Cardiac septum (tissue), 1 donor: ENCODE results near the gene PALD1. TPM values are rescaled to one million over a fixed set of nuclear protein-coding genes. Genes with fewer than 3 reads are reported as not detected.
"Not testable (repeated sequence)": the region's sequence is repeated elsewhere in the genome, so short reads cannot be mapped to it uniquely, and the experiment has no call there.

ENCODE experiments used
- DNase-seq: peaks from one replicate; pipeline ENCODE4 v3.0.0-alpha.2; 2020; ENCODE audit warnings: low spot score
- intact Hi-C: fragments of 100-400 bp; cut with DNase I; formaldehyde crosslinking; loops from one replicate; pipeline ENCODE4 v1.14.0; 2022
- total RNA-seq: library from RNA; stranded (reverse); fragmentation: NEBNext Ultra II Directional; extraction: Animal tissue kit (Norgen Biotek cat#: 25700); gene quantifications from one replicate; pipeline ENCODE4 v1.2.1, GENCODE V29; 2021
- donor health status: DM: no; HTN: no; CAD: no.

Gene PALD1
- total RNA-seq, 1 donor from 2014 or later, result 5.3 TPM

GRCh38 chr10:70578371-70578947 is 99.9 kb downstream of the PALD1 start:
- DNase-seq, result no peak
- intact Hi-C loops, result no loop called here

GRCh38 chr10:70579234-70580002 is 100.9 kb downstream of the PALD1 start:
- DNase-seq, result no peak
- intact Hi-C loops, result no loop called here

- DNase-seq, result peak; percentile 57
- intact Hi-C loops, result not testable (repeated sequence)
Observed at GRCh38 chr10:70581176-70581575, 102.6 kb downstream of the PALD1 start.

- DNase-seq, result peak; percentile 41
- intact Hi-C loops, result no loop called here
Observed at GRCh38 chr10:70582793-70583668, 104.5 kb downstream of the PALD1 start.

GRCh38 chr10:70583669-70584037 is 105.1 kb downstream of the PALD1 start:
- intact Hi-C loops, result no loop called here
- DNase-seq, result peak; percentile 41

- intact Hi-C loops, result no loop called here
- peak; percentile 64 for DNase-seq
Observed at GRCh38 chr10:70584366-70584765, 105.8 kb downstream of the PALD1 start.

GRCh38 chr10:70584909-70585544 is 106.5 kb downstream of the PALD1 start:
- intact Hi-C loops, result no loop called here
- DNase-seq, result peak; percentile 70

- DNase-seq, result peak; percentile 70
- intact Hi-C loops, result no loop called here
Observed at GRCh38 chr10:70585578-70586169, 107.1 kb downstream of the PALD1 start.

GRCh38 chr10:70586348-70586930 is 107.9 kb downstream of the PALD1 start:
- DNase-seq, result peak; percentile 68
- intact Hi-C loops, result no loop called here

GRCh38 chr10:70587045-70587658 is 108.6 kb downstream of the PALD1 start:
- intact Hi-C loops, result no loop called here

GRCh38 chr10:70588255-70588654 is 109.7 kb downstream of the PALD1 start:
- no peak for DNase-seq
- intact Hi-C loops, result no loop called here

More at GRCh38 chr10:70587045-70587658, 108.6 kb downstream of the PALD1 start:
- no peak for DNase-seq

GRCh38 chr10:70588859-70589570 is 110.4 kb downstream of the PALD1 start:
- intact Hi-C loops, result no loop called here

GRCh38 chr10:70589762-70590654 is 111.4 kb downstream of the PALD1 start:
- DNase-seq, result no peak
- intact Hi-C loops, result no loop called here

More at GRCh38 chr10:70588859-70589570, 110.4 kb downstream of the PALD1 start:
- DNase-seq, result no peak

GRCh38 chr10:70590655-70591416 is 112.3 kb downstream of the PALD1 start:
- intact Hi-C loops, result no loop called here
- DNase-seq, result no peak

- intact Hi-C loops, result no loop called here
- no peak for DNase-seq
Observed at GRCh38 chr10:70592186-70592735, 113.7 kb downstream of the PALD1 start.
